ENCODE results near the gene WFIKKN1.
"Not testable (repeated sequence)": the region's sequence is repeated elsewhere in the genome, so short reads cannot be mapped to it uniquely, and the experiment has no call there.

The WFIKKN1 gene

DNA sequence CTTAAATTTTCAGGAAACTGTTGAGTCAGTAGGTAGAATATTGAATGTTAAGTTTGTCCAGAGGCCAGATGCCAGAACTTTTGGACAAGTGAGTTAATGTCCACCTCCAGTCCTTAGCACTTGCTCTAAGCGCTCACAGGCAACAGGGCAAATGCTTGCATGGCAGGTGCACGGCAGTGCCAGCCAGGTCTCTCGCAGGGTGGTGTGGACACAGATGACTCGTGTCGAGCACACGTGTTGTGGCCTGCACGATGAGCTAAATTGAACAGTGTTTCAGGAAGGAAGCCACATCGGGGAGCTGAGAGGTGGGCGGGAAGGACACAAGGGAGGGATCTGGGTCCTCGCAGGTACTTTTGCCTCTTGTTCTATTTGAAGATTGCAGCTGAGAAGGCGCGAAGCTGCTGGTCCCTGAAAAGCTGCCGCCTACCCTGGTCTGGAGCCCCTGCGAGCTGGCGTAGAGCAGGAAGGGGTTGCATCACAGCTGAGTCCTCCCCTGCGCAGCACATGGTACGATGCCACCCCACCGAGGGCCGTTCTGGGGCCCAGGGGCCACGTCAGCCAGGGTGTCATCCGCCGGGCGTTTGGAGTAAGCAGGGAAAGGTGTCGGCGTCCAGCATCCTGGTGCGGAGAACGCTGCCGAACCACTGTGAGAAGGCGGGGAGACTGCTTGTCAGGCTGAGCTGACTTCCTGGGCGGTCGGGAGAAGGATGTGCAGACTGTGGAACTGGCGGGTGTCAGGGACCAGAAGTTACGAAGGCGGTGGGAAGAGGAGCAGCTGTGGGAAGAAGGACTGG, 34.6 kb upstream of the WFIKKN1 start:
- no peak for DNase-seq

DNA sequence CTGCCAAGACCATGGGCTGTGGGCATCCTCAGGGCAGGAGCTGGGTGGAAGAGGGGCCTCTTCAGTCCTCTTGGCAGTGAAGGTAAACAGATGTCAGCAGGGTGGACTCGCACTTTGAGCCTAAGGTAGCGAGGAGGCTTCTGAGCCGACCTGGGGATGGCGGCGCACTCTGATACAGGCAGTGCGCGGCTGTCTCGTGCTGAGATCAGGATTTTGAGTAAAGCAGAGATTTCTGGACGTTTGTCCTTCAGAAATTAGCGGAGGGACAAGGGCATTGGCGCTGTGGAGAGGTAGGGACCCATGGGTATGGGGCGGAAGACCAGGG, 34.1 kb upstream of the WFIKKN1 start:
- no peak for DNase-seq

DNA sequence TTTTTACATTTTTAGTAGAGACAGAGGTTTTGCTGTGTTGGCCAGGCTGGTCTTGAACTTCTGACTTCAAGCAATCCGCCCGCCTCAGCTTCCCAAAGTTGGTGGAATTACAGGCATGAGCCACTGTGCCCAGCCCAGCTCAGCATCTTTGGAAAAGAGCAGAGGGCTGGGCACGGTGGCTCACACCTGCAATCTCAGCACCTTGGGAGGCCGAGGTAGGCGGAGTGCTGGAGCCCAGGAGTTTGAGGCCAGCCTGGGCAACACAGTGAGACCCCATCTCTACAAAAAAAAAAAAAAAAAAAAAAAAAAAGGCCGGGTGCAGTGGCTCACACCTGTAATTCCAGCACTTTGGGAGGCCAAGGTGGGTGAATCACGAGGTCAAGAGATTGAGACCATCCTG, 33.1 kb upstream of the WFIKKN1 start:
- not testable (repeated sequence) for DNase-seq

DNA sequence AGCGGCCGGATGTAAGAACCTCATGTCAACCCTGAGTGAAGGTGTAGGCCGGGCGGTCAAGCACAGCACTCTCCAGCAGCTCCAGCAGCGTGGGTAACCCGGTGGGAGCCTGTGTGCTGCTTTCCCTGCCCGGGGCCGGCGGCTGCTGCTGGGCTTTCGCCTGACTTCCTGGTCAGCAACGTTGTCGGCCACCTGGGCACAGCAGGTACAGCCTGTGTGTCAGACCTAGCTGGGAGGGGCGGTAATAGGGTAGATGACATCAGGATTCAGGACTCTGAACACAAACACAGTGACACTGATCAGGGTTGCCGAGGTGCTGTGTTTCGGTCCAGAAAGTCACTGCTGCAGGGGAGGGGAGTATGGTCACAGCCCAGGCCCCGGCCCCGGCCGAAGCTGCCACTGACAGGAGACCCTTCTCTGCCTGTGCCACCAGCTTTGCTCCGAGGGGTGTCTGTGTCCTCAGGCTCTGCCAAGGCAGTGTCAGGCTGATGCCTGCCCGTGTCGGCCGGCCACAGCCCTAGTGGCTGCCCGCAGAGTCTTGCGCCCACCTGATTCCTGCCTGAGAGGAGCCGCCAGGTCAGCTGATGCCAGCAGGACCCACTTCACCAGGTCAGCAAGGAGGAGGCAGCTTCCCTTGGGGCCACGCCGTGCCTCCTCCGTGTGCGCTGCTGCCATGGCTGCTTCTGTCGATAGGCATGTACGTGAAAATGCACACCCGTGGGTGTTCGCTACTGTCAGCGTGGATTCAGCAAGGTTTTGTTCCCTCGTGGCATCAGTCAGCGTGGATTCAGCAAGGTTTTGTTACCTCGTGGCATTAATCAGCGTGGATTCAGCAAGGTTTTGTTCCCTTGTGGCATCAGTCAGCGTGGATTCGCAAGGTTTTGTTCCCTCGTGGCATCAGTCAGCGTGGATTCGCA, 31.7 kb upstream of the WFIKKN1 start:
- DNase-seq, result no peak

DNA sequence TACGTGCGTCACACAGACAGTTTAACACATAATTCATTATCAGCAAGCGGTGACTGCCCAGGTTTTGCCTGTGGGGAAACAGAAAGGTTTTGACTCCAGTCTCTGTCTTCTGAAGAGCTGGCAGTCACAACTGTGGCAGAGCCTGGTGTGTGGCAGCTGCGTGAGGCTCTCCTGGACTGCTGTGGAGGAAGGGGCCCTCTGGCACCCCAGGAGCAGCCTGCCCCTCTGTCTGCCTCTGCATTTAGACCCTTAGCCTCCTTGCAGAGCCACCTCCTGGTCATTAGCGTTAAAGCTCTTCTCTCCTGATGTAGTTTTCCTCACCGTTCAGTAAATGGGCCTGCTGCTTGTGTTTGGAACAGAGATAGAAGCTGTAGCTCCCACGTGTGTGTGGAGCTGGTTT, 30.0 kb upstream of the WFIKKN1 start:
- DNase-seq, result no peak

DNA sequence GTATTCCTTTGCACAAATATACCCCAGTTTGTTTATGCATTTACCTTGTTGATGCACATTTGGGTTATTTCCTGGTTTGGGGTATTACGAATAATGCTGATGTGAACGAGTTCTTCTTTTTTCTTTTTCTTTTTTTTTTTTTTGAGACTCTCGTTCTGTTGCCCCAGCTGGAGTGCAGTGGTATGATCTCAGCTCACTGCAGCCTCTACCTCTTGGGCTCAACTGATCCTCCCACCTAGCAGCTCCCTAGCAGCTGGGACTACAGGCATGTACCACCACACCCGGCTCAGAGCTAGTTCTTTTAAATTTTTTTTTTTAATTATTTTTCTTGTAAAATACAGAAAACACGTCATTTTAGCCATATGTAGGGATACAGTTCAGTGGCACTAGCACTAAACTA, 26.9 kb upstream of the WFIKKN1 start:
- DNase-seq, result no peak

DNA sequence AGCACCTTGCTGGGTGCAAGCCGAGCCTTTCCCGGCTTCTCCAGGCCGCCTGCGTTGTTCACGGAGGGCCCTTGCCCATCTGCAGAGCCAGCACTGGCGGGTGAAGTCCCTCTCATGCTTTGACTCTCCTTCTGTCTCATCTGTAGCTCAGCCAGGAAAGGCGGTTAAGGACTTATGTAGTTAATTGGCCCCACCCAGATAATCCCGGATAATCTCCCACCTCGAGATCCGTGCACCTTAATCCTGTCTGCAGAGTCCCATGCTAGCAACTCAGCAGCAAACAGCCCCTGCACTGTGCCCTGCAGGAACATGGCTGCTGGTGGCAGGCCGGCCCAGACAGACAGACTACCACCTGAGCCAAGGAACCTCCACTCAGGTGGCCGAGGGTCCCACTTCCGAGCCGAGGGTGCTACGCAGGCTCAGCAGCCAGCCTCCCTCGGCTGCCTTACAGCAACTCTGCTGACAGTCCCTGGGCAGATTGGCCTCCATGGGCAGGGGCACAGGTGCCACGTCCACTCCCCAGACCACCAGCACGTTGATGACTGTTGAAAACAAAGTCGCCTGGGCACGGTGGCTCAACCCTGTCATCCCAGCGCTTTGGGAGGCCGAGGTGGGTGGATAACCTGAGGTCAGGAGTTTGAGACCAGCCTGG, 24.0 kb upstream of the WFIKKN1 start:
- no peak for DNase-seq

DNA sequence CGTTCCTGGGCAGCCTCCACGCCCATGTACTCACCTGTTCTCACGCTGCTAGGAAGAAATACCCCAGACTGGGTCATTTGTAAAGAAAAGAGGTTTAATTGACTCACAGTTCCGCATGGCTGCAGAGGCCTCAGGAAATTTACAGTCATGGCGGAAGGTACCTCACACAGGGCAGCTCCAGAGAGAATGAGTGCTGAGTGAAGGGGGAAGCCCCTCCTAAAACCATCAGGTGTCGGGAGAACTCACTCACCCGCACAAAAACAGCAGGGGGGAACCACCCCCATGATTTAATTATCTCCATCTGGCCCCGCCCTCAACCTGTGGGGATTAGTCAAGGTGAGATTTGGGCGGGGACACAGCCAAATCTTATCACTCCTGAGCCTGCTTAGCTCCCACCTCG, 22.8 kb upstream of the WFIKKN1 start:
- DNase-seq, result peak; percentile 34

DNA sequence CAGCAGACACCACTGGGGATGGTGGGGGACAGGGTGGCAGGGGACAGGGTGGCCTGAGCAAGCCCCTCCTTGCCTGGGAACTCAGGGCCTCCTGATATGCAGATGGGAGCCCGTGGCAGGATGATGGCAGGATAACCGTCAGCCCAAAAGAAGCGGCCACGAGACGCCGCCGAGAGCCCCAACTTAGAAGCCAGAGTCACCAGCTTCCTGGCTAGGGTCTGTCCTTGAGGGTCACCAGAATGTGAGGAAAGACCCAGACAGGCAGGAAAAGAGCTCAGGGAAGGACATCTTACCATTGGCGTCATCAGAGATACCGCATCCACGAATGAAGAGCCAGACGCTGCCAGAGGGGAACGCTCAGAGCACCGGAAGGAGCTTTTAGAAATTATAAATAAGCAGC, 21.5 kb upstream of the WFIKKN1 start:
- no peak for DNase-seq

DNA sequence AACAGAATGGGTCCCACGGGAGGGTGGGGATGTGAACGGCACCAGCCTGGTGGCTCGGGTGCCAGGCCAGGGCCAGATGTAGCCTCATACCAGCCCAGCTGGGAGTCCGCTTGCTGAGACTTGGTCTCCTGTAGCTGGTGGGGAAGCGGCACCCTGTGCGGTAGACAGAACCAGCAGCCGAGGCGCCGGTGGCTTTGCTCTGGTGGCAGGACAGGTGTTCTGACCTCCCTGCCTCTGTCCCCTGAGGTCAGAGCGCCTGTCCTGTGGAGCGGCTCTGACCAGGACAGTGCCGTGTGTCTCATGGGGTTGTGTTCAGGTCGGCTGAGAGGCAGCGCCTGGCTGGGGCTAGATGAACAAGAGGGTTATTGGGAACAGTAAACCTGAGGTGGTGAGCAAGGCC, 20.8 kb upstream of the WFIKKN1 start:
- no peak for DNase-seq

DNA sequence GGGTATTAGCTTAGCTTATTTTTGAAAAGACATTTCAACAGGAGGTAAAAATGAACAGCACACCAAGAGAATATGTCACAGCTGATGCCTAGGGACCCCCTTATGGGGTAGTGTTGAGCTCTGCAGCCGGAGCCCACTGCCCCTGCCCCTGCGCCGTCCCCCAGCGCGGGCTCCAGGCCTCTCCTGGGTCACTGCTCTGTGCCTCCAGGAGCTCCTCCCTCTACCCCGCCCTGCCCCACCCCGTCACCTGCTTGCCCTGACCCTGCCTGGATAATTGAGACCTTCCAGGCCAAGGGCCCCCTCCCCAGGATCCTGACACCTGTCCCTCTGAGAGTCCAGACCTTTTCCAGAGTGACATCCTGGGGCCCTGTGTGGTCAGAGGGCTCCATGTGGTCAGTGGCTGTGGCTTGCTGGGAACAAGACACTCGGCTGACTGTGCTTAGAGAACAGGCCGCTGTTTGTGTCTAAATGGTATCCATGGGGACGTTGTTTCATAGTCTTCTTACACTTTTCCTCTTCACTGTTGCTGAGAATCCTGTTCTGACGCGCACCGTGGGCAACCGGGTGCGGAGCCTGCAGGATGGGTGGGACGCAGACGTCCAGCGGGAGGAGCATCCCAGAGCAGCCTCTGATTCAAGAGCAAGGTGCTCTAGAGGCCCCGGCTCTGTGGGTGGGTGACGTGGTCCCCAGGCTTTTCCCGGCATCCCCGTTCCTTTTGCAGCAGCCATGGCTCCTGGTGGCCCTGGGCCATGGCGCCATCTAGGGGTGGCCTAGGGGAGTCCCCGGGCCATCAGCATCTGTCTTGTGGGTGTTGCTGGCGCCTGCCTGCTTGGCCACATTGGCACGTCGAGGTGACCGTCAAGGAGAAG, 20.0 kb upstream of the WFIKKN1 start:
- DNase-seq, result peak; percentile 53

DNA sequence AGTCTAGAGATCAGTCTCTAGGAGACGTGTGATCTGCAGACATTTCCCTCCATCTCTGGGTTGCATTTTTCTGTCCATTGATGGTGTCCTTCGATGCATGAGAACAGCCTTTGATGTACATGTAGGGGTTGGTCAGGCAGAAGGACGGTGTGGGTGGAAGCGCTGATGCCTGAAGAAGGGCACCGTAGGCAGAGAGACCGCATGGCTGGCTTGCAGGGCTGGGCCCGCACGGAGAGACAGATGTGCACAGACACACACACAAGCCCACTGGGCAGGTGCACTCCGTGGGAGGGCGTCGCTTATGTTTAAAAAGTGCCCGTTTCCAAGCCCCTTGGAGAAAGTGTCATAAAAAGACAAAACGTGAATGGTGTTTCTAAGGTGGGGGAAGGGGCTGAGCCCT, 15.7 kb upstream of the WFIKKN1 start:
- no peak for DNase-seq

DNA sequence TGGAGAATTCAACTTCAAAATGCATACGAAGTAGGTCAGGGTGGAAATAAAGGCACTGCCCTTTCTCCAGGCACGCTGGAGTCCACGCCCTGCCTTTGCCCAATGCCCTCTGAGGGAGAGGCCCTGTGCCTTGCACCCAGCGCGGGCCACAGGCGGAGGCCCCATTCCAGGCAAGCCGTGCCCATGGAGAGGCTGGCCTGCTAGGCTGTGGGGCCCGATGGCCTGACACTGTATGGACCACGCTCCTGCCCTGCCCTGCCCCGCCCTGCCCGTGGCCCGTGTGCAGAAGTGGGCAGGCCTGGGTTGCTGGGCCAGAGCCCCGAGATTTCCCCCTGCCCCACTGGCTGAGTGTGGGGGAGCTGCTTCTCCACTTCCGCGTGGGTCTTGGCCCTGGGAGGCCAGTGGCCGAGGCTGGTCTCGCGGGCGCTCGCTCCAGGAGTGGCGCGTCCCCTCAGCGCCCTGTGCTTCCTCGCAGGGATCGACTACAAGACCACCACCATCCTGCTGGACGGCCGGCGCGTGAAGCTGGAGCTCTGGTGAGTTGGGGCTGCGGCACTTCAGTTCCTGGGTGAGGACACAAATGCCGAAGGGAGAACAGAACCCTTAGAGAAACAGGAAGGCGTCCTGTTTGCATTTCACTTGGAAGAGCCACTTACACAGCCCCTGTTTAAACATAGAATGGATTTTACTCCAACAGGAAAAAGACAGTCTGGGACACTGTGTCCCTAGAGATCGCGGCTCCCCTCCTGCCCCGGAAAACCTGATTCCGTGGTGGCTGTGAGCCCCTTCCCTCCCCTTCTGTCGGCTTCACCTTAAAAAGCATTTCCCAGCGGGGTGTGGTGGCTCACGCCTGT, 13.8 kb upstream of the WFIKKN1 start:
- no peak for DNase-seq

DNA sequence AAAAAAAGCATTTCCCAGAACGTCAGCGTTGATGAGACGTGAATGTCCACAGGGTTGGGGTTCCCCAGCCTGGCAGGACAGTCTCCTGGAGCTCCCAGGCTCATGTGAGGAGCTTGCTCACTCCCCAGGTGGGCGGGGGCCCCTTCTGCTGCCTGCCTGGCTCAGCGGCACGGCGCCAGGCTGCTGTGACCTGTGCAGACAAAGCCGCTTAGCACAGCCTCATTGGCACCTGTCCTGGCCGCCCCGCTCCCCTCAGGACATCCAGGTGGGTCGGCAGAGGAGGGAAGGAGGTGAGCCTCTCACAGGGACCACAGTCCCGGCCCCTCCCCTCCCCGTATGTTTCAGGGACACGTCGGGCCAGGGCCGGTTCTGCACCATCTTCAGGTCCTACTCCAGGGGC, 12.9 kb upstream of the WFIKKN1 start:
- DNase-seq, result no peak

DNA sequence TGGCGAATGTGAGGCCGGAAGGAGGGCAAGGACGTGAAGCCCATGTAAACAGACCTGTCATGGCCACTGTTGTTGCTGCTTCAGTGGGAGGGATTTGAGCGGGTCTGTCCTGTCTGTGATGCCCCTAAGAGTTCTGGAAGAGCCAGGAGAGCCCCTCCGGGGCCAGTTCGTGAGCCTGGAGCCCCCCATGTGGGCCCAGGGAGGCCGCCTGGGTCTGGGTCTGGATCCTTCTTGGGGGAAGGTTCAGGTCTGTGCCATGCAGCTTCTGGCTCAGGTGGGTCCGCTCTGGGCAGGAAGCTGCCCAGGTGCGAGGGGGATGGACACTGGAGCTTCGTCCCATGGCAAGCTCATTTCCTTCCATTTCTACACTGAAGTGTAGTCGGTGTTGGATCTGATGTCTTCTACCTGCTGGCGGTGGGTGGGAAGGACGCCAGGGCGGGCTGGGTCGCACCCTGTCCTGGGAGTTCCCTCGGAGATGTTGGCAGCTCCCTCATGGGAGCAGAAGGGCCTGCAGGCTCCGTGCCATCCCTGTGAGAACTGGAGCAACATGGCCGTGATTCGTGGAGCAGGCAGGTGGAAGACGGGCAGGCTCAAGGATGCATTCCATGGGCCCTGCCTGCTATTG, 11.2 kb upstream of the WFIKKN1 start:
- DNase-seq, result no peak

DNA sequence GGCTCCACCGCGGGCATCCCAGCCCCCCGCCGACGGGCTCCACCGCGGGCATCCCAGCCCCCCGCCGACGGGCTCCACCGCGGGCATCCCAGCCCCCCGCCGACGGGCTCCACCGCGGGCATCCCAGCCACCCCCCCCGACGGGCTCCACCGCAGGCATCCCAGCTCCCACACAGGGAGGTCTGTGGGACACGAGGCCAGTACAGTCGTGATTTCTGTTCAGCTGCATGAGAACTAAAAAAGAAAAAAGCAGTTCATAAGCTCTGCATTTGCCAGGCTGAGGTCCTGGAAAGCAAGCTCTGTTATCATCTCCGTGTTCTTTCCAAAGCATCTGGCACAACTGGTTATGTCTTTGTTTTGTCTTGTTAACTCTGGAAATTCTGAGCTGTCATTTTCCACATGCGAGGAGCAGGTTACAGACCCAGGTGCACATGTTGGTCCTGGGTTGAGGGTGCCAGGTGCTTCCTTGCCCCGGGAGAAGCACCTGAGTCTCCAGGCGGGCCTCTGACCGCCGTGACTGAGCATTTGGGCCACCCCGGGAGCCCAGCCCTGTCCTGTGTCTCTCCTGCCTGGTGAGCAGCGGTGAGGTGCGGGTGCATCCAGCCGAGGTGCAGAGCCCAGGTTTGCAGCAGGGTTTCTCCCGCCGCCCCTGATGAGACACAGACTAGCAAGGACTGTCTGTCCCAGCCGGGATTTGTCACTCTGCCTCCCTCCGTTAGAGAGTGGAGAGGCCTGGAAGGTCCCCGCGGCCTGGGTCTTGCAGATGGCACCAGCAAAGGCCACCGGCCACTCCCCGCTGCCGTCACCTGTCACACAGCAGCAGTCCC, 9.9 kb upstream of the WFIKKN1 start:
- DNase-seq, result no peak

DNA sequence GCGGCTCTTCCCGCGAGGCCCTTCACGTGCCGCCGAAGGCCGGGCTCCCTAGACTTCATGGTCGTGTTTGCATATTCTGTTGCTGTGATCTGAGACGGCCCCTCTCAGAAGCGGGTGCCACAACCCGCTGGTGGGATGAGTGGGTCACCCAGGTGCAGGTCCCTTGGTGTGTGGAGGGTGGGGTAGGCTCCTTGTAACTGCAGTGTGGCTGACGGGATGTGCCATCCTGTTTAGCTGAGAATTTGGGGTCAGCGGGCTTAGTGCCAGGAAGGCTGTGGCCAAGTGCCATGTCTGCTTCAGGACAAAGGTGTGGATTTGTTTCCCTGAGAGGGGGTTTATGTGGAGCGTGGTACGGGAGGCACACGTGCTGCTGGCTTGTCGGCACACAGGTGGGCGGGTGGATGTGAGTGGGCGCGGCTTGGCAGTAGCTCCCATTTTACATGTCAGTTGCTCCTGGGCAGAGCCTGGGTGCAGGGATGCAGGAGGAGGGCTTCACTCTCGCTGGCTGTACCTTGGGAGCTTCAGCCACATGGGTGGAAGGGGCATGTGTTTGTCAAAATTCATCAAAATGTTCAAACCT, 9.2 kb upstream of the WFIKKN1 start:
- no peak for DNase-seq

DNA sequence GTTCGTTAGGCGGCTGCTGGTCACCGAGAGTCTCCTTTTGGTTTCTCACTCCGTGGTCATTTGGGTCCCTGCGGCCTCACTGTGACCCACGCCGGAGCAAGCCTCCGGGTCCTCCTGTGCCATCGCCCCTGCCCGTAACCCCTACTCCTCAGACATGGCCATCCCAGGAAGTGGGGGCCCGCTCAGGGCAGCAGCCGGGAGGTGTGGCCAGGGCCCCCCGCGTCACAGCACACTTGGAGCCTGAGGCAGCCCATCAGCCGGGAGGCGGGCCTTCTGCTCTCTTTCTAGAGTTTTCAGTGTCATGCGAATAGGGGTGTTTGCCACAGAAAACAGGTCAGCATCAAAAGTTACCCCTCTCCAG, 7.9 kb upstream of the WFIKKN1 start:
- DNase-seq, result no peak

DNA sequence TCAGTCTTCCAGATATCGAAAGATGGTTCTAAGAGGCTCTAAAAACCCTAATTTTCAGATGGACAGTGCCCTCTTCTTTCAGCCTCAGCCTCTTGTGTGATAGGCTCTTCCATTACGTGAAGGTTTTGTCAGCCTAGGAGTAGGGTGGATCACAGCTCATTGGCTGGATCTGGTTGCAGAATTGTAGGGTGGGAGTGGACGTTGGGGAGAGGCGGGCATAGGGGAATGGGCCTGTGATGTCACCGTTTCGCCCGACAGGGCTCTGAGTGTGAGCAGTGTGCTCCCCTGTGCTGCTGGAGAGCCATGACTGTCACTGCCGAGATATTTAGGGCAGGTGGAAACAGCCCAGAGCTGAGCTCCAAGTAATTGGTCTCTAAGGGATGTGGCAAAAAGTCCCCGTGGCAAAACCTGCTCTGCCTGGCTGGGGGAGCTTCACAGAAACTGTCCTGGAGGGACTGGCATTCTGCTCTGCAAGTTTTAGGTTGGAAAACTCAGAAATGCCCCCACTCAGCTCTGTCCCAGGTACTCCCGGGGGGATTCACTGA, 6.2 kb upstream of the WFIKKN1 start:
- no peak for DNase-seq

All from stimulated activated naive CD4-positive, alpha-beta T cell treated with Interleukin-2 at 50 U/mL for 16 hours (primary cell).